H9 (cell line): ENCODE data around the gene MPHOSPH10. TPM values are rescaled to one million over a fixed set of nuclear protein-coding genes. Genes with fewer than 3 reads are reported as not detected.
"Not testable (repeated sequence)": the region's sequence is repeated elsewhere in the genome, so short reads cannot be mapped to it uniquely, and the experiment has no call there.

Experiments
- DNase-seq: peaks from one replicate; pipeline ENCODE4 v3.0.0-alpha.2; 2017
- H2AFZ ChIP-seq: one replicate; pipeline ENCODE4 v1.6.1; 2013; ENCODE audit warnings: mild to moderate bottlenecking, low read length, control low read depth, moderate library complexity
- H2AK5ac ChIP-seq: 2 replicates; pipeline ENCODE4 v1.6.1; 2013; ENCODE audit warnings: low read length, control low read depth, mixed read lengths; ENCODE audit not compliant: insufficient read length
- H2BK120ac ChIP-seq: one replicate; pipeline ENCODE4 v1.6.1; 2013; ENCODE audit warnings: low read depth, mild to moderate bottlenecking, low read length, control low read depth, inconsistent platforms; ENCODE audit not compliant: poor library complexity, severe bottlenecking
- H2BK12ac ChIP-seq: 2 replicates; pipeline ENCODE4 v1.6.1; 2013; ENCODE audit warnings: low read length, control low read depth, mixed read lengths, low read depth; ENCODE audit not compliant: insufficient read length
- H2BK15ac ChIP-seq: 2 replicates; pipeline ENCODE4 v1.6.1; 2013; ENCODE audit warnings: low read depth, low read length, control low read depth
- H2BK20ac ChIP-seq: one replicate; pipeline ENCODE4 v1.6.1; 2013; ENCODE audit warnings: low read depth, mild to moderate bottlenecking, low read length, control low read depth, inconsistent platforms; ENCODE audit not compliant: poor library complexity, severe bottlenecking
- H2BK5ac ChIP-seq: 2 replicates; pipeline ENCODE4 v1.6.1; 2013; ENCODE audit warnings: low read length, control low read depth, mixed read lengths; ENCODE audit not compliant: insufficient read length
- H3K14ac ChIP-seq: 2 replicates; pipeline ENCODE4 v1.6.1; 2013; ENCODE audit warnings: low read length, control low read depth; ENCODE audit not compliant: insufficient read depth
- H3K18ac ChIP-seq: 2 replicates; pipeline ENCODE4 v1.6.1; 2013; ENCODE audit warnings: low read depth, mild to moderate bottlenecking, mixed read lengths, low read length, control low read depth; ENCODE audit not compliant: insufficient read length
- H3K23ac ChIP-seq: 2 replicates; pipeline ENCODE4 v1.6.1; 2013; ENCODE audit warnings: low read length, control low read depth, mixed read lengths, low read depth; ENCODE audit not compliant: insufficient read length
- H3K23me2 ChIP-seq: 2 replicates; pipeline ENCODE4 v1.6.1; 2013; ENCODE audit warnings: low read depth, mild to moderate bottlenecking, mixed read lengths, low read length, control low read depth; ENCODE audit not compliant: insufficient read length, poor library complexity, severe bottlenecking
- H3K27ac ChIP-seq: 2 replicates; pipeline ENCODE4 v1.5.1; 2013; ENCODE audit warnings: low read length, control low read depth, mixed read lengths, low read depth; ENCODE audit not compliant: insufficient read length
- H3K27me3 ChIP-seq: 2 replicates; pipeline ENCODE4 v1.6.1; 2013; ENCODE audit warnings: low read length, control low read depth, inconsistent platforms; ENCODE audit not compliant: insufficient read depth
- H3K4ac ChIP-seq: 2 replicates; pipeline ENCODE4 v1.6.1; 2013; ENCODE audit warnings: low read depth, mild to moderate bottlenecking, control low read depth, inconsistent platforms, low read length, moderate library complexity
- H3K4me1 ChIP-seq: 2 replicates; pipeline ENCODE4 v1.6.1; 2013; ENCODE audit warnings: low read length, control low read depth, inconsistent platforms; ENCODE audit not compliant: insufficient read depth
- H3K4me2 ChIP-seq: 2 replicates; pipeline ENCODE4 v1.6.1; 2013; ENCODE audit warnings: low read length, control low read depth, mixed read lengths; ENCODE audit not compliant: insufficient read length, insufficient read depth
- H3K56ac ChIP-seq: 2 replicates; pipeline ENCODE4 v1.6.1; 2013; ENCODE audit warnings: low read depth, mild to moderate bottlenecking, mixed read lengths, low read length, control low read depth; ENCODE audit not compliant: insufficient read length
- H3K79me1 ChIP-seq: 2 replicates; pipeline ENCODE4 v1.6.1; 2013; ENCODE audit warnings: low read depth, mild to moderate bottlenecking, moderate library complexity, low read length, control low read depth, inconsistent platforms; ENCODE audit not compliant: insufficient read depth, poor library complexity, severe bottlenecking
- H3K79me2 ChIP-seq: 2 replicates; pipeline ENCODE4 v1.6.1; 2013; ENCODE audit warnings: low read length, control low read depth, inconsistent platforms; ENCODE audit not compliant: insufficient read depth
- H3K9ac ChIP-seq: 2 replicates; pipeline ENCODE4 v1.6.1; 2013; ENCODE audit warnings: low read length, control low read depth, mixed read lengths; ENCODE audit not compliant: insufficient read length; ENCODE audit errors: extremely low read depth
- H3K9me3 ChIP-seq: one replicate; pipeline ENCODE4 v1.6.1; 2013; ENCODE audit warnings: low read depth, low read length, inconsistent platforms; ENCODE audit not compliant: control insufficient read depth
- H3T11ph ChIP-seq: one replicate; pipeline ENCODE4 v1.6.1; 2013; ENCODE audit warnings: mild to moderate bottlenecking, low read length, control low read depth, inconsistent platforms
- H4K20me1 ChIP-seq: one replicate; pipeline ENCODE4 v1.6.1; 2013; ENCODE audit not compliant: control insufficient read depth, insufficient read length, insufficient read depth
- H4K5ac ChIP-seq: 2 replicates; pipeline ENCODE4 v1.6.1; 2013; ENCODE audit warnings: low read depth, mild to moderate bottlenecking, mixed read lengths, low read length, control low read depth; ENCODE audit not compliant: insufficient read length
- H4K8ac ChIP-seq: replicated peaks from 2 replicates; pipeline ENCODE4 v1.6.1; 2013; ENCODE audit warnings: low read length, control low read depth, mixed read lengths, low read depth; ENCODE audit not compliant: insufficient read length
- H4K91ac ChIP-seq: 2 replicates; pipeline ENCODE4 v1.6.1; 2013; ENCODE audit warnings: low read depth, mild to moderate bottlenecking, moderate library complexity, mixed read lengths, low read length, control low read depth; ENCODE audit not compliant: insufficient read length
- H3K27ac Mint-ChIP-seq, 3 experiments: 2 replicates in 2 of 3; 3 replicates in 1 of 3; pipeline ENCODE4 v1.8.0; 2020 to 2021; ENCODE audit warnings: mixed read lengths in 3 of 3, mild to moderate bottlenecking in 1 of 3, moderate library complexity in 1 of 3
- H3K27me3 Mint-ChIP-seq: 2 replicates; pipeline ENCODE4 v1.8.0; 2021; ENCODE audit warnings: low read depth, mild to moderate bottlenecking, moderate library complexity, mixed read lengths
- H3K36me3 Mint-ChIP-seq, 3 experiments: 2 replicates in 2 of 3; 3 replicates in 1 of 3; pipeline ENCODE4 v1.8.0; 2020 to 2021; ENCODE audit warnings: low read depth in 3 of 3, mixed read lengths in 3 of 3; ENCODE audit not compliant: insufficient read depth in 1 of 3
- H3K4me1 Mint-ChIP-seq, 2 experiments: 2 replicates each; pipeline ENCODE4 v1.8.0; 2020; ENCODE audit warnings: mixed read lengths in 2 of 2
- H3K4me3 Mint-ChIP-seq, 2 experiments: 2 replicates in 1 of 2; 3 replicates in 1 of 2; pipeline ENCODE4 v1.8.0; 2020 to 2021; ENCODE audit warnings: mild to moderate bottlenecking in 2 of 2, mixed read lengths in 2 of 2, moderate library complexity in 1 of 2
- H3K9me3 Mint-ChIP-seq, 2 experiments: 2 replicates in 1 of 2; 3 replicates in 1 of 2; pipeline ENCODE4 v1.8.0; 2020; ENCODE audit warnings: mild to moderate bottlenecking in 2 of 2, mixed read lengths in 2 of 2, moderate library complexity in 1 of 2
- WGBS: extraction: QIAGEN DNeasy Blood & Tissue Kit; methylation state at CpG from one replicate; pipeline ENCODE4 v1.1.7; 2013; ENCODE audit warnings: missing lambda C conversion rate, low lambda C conversion rate, mixed read lengths; ENCODE audit not compliant: insufficient read length; ENCODE audit errors: extremely low coverage; 5-methylcytosine and 5-hydroxymethylcytosine counted together
- total RNA-seq: library from RNA; stranded (reverse); gene quantifications from 2 replicates; pipeline ENCODE4 v1.2.1, GENCODE V29; 2021
- TF ChIP-seq, protein P1 (sequence below): fragments of 200-600 bp; sonication (generic); conservative IDR thresholded peaks from 3 replicates; pipeline ENCODE4 v1.8.0; 2021; ENCODE audit warnings: antibody characterized with exemption, mild to moderate bottlenecking

Gene MPHOSPH10
- total RNA-seq, 1 experiment from 2014 or later, result 42.1 TPM

DNA sequence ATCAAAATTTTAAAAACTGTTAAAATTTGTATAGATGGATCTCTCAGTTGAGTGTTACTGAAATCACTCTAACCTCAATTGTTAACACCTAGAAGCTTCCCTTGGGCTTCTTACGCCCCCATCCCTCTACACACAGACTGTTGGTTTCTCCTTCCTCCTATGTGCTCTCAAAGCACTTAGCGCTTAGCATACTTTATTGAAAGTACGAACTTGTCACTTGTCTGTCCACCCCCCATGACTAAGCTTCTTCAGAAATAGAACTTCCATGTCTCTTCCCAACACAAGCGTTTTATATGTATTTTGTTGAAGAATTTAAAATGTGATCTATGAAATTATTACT lies 441 bp downstream of the MPHOSPH10 start:
- H3T11ph ChIP-seq, result no peak overlapping the region
- H2AK5ac ChIP-seq, result no peak overlapping the region
- peaks cover 4% of the 10 kb centered on the region for H3K23me2 ChIP-seq
- no peak overlapping the region for H2BK20ac ChIP-seq
- H4K5ac ChIP-seq, result no peak overlapping the region
- no peak overlapping the region for H2BK12ac ChIP-seq
- no peaks in the 10 kb centered on the region for H3K27me3 ChIP-seq
- peaks cover 4 to 23% (median 23%) of the 10 kb centered on the region in 3 experiments; a peak in 6 of 7 replicates for H3K36me3 Mint-ChIP-seq
- H3K14ac ChIP-seq, result no peak overlapping the region
- no peaks in the 10 kb centered on the region; the same call in 1 of the 2 replicates for H3K27me3 Mint-ChIP-seq
- H3K4me3 Mint-ChIP-seq, result no peak overlapping the region
- H3K27ac ChIP-seq, result no peak overlapping the region
- H2BK15ac ChIP-seq, result no peak overlapping the region
- H3K79me2 ChIP-seq, result peaks cover 8% of the 10 kb centered on the region; the same call in 1 of the 2 replicates
- H3K4me1 Mint-ChIP-seq, result peaks cover 7 to 8% of the 10 kb centered on the region in 2 experiments
- H3K27ac Mint-ChIP-seq, result no peak overlapping the region
- no peak for DNase-seq
- no peak overlapping the region for H3K4ac ChIP-seq
- H2BK120ac ChIP-seq, result no peak overlapping the region
- H2AFZ ChIP-seq, result no peak overlapping the region
- no peak overlapping the region for H3K18ac ChIP-seq
- TF ChIP-seq, protein P1, sequence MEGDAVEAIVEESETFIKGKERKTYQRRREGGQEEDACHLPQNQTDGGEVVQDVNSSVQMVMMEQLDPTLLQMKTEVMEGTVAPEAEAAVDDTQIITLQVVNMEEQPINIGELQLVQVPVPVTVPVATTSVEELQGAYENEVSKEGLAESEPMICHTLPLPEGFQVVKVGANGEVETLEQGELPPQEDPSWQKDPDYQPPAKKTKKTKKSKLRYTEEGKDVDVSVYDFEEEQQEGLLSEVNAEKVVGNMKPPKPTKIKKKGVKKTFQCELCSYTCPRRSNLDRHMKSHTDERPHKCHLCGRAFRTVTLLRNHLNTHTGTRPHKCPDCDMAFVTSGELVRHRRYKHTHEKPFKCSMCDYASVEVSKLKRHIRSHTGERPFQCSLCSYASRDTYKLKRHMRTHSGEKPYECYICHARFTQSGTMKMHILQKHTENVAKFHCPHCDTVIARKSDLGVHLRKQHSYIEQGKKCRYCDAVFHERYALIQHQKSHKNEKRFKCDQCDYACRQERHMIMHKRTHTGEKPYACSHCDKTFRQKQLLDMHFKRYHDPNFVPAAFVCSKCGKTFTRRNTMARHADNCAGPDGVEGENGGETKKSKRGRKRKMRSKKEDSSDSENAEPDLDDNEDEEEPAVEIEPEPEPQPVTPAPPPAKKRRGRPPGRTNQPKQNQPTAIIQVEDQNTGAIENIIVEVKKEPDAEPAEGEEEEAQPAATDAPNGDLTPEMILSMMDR, result no peak
- no peaks in the 10 kb centered on the region for H3K4me1 ChIP-seq
- H3K79me1 ChIP-seq, result peaks cover 4% of the 10 kb centered on the region
- H3K9me3 ChIP-seq, result no peaks in the 10 kb centered on the region
- no peak overlapping the region for H3K23ac ChIP-seq
- no peak overlapping the region for H3K56ac ChIP-seq
- H3K4me2 ChIP-seq, result peak overlapping the region; percentile 65
- H4K20me1 ChIP-seq, result no peaks in the 10 kb centered on the region
- no peak overlapping the region for H2BK5ac ChIP-seq
- no peak overlapping the region for H4K91ac ChIP-seq
- peak overlapping the region; percentile 82 for H3K9ac ChIP-seq
- WGBS, result no CpG with 5 or more reads among the region's 4 CpGs
- H3K9me3 Mint-ChIP-seq, result no peaks in the 10 kb centered on the region
- no peak overlapping the region for H4K8ac ChIP-seq

DNA sequence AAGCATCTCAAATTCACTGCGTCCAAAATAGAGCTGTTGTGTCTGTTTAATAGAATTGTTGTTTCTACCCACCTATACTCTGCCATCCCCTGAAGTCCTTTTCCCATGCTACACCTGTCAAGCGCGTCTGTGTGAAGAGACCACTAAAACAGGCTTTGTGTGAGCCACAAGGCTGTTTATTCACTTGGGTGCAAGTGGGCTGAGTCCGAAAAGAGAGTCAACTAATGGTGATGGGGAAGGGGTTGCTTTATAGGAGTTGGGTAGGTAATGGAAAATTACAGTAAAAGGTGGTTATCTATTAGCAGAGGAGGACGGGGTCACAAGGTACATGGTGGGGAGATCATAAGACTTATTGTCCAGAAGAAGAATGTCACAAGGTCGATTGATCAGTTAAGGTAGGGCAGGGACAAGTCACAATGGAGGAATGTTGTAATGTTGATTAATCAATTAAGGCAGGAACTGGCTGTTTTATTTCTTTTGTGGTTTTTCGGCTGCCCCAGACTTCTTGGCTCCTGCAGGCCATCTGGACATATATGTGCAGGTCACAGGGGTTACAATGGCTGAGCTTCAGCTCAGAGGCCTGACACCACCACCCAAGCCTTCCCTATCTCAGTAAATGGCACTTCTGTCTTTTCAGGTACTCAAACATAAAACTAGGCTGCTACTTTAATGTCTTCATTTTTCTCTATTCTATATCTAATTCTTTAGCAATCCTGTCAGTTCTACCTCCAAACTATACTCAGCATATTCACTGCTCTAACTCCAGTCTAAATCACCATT lies 1.1 kb downstream of the MPHOSPH10 start:
- H3K4me3 Mint-ChIP-seq, H3K4me1 Mint-ChIP-seq, H3K23me2 ChIP-seq, H3K9me3 Mint-ChIP-seq, H4K8ac ChIP-seq, H4K20me1 ChIP-seq, H3K27me3 ChIP-seq, DNase-seq, H3K79me2 ChIP-seq, H3K27ac ChIP-seq, H3T11ph ChIP-seq, H3K79me1 ChIP-seq, H2BK12ac ChIP-seq, H3K18ac ChIP-seq, H2BK20ac ChIP-seq, H3K4me1 ChIP-seq, H2BK120ac ChIP-seq, H3K23ac ChIP-seq, H3K27me3 Mint-ChIP-seq, H4K5ac ChIP-seq, H2AFZ ChIP-seq, H3K4ac ChIP-seq, H2AK5ac ChIP-seq, H3K27ac Mint-ChIP-seq, H2BK5ac ChIP-seq, H4K91ac ChIP-seq, H3K14ac ChIP-seq, H3K56ac ChIP-seq, H2BK15ac ChIP-seq, H3K9me3 ChIP-seq: not testable (repeated sequence)
- no CpG with 5 or more reads among the region's 7 CpGs for WGBS
- H3K9ac ChIP-seq, result peak overlapping the region; percentile 82
- H3K36me3 Mint-ChIP-seq, result peaks cover 8 to 28% (median 28%) of the 10 kb centered on the region in 3 experiments; a peak in 6 of 7 replicates
- peak overlapping the region; percentile 65 for H3K4me2 ChIP-seq
